HG02623 (cell line): ENCODE results near the gene M1AP.
"Not testable (repeated sequence)": the region's sequence is repeated elsewhere in the genome, so short reads cannot be mapped to it uniquely, and the experiment has no call there.

Source experiments
- ATAC-seq: cut with Tn5 transposase; IDR thresholded peaks from one replicate; pipeline ENCODE4 v1.9.1; 2021; ENCODE audit warnings: moderate library complexity; ENCODE audit not compliant: unreplicated experiment

M1AP gene

DNA sequence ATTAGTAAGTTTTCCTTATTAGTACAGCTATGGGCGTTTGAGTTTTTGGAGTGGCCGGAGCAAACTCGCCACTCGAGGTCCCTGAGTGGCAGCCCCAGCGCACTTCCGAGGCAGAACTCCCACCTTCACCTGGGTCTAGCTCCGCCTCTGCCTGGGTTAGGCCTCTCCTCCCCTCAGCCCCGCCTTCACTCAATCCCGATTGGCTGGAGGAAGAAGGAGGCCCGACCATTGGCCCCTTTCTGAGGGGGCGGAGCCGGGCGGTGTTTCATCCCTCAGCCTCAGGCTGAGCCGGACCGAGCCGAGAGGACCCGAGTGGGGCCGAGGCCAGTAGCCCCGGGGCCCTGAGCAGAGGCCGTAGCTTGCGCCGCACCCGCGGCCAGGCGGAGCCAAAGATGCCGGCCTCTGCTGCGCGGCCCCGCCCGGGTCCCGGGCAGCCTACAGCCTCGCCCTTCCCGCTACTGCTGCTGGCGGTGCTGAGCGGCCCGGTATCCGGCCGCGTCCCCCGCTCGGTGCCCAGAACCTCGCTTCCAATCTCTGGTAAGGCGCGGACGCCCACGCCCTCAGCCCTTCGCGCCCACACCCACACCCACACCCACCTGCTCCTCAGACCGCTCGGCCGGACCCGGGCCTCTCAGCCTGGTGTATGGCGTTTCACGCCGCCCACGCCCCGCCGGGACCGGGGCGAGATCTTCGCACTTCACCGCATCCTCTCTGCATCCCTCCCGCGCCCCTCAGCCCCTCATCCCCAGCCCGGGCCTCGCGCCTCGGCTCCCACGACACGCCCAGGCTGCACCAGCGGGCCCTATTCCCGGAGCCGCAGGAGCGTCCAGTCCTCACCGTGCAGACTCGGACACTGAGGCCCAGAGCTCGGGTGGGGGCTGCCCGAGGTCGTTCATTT, 6.1 kb upstream of the M1AP start, which contains the start of gene SEMA4F:
Gene SEMA4F, plus strand, starts transcription at position 263 of the 898 bp plus-strand sequence. Its CDS starts 130 bp downstream, at position 393.
- ATAC-seq: peak; percentile 100

- ATAC-seq: peak; percentile 18
These were observed 5.5 kb upstream of the M1AP start for GRCh38 chr2:74653589-74653984.

DNA sequence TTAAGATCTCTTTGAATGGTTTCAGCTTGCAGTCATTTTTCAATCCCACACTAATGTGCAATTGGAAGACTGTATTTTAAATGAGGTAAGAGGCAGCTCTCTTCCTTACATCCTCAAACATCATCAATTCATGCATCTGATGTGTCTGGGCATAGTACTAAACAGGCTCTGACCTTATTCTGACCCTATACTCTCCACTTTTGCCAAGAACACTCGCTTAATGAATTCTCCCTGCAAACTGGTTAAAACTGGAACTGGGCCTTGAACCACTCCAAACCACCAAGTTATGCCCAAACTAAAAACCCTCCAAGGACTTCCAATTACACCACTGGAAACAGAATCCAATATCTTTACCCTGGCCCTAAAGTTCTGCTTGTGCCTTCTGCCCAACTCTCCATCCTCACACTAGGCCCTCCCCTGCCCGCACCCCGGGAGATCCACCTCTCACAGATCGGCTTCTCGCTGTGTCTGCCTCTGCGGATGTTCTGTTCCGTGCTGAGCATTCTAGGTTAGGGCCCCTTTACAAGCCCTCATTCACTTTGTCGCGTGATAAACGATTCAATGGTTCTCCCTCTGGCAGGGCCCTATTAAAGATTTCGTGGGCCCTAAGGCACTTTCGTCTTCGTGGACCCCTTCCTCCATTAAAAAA, 1.2 kb downstream of the M1AP start:
- ATAC-seq: no peak

- ATAC-seq: no peak
These were observed 1.9 kb downstream of the M1AP start for GRCh38 chr2:74646201-74646600.

DNA sequence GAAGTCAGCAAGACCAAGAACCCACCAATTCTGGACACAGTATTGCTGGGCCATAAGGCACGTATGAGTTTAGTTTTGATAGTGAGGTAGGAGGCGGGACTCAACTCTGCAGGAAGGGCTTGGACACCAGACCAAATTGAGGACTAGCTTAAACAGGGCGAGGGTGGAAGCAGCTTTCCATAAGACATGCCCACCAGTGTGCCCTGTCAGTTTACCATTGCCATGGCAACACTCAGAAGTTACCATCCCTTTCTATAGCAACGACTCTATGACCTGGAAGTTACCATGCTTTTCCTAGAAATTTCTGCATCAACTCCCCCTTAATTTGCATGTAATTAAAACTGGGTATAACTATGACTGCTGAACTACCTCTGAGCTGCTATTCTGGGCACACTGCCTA, 2.8 kb downstream of the M1AP start:
- no peak for ATAC-seq

DNA sequence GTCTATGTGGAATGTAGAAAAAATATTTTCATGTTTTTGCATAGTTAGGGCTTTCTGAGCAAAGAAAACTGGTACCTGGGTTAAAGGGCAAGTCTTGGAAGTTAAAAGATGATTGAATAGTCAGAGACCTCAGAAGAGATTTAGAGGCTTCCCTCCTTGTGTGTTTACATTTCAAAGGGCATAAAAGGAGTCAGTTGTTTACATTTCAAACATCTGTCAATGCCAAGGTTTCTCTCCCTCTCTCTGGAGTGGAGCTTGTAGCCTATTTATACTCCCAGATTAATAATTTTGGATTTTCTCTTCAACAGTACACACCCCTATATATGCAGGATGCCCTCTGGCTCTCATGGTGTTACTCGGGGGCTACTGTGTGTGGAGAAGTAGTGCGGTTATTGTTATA, 8.6 kb downstream of the M1AP start:
- no peak for ATAC-seq

DNA sequence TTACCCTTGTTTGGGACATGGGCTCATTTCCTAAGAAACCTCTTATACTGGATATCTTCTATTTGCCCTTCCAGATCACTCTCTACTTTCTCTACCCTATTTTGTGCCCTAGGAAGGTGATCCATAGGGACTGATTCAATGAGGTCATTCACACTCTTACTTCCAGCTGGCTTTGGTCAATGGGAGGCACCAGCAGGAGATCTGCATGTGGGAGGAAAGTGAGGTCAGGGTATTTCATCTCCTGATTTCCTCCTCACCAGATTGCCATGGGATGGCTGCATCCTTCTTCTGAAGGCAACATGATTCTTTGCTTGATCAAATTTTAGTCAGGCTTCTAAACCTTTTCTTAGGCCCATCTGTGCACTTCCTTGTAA, 15.2 kb downstream of the M1AP start:
- no peak for ATAC-seq

- no peak for ATAC-seq
These were observed 15.8 kb downstream of the M1AP start for GRCh38 chr2:74632209-74632938.

GRCh38 chr2:74630454-74630853, 17.7 kb downstream of the M1AP start:
- ATAC-seq: not testable (repeated sequence)

- no peak for ATAC-seq
These were observed 19.5 kb downstream of the M1AP start for GRCh38 chr2:74628538-74629105.

GRCh38 chr2:74625658-74626425, 22.3 kb downstream of the M1AP start:
- no peak for ATAC-seq

DNA sequence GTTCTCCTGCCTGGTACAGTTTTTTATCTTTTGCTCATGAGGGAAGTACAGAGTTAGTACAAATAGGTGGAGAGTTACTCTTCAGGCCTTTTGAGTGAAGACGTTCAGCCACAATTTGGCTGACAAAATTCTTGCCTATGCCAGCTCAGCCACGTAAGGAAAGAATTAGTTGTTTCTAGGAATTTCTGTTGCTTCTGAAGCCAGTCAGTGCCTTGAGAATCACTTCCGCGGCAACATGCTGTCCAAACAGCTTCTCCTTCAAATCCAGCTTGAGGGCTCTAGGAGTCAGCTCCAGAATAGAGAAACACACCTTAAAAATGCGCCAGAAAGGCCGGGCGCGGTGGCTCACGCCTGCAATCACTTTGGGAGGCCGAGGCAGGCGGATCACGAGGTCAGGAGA, 27.5 kb downstream of the M1AP start:
- ATAC-seq: no peak

DNA sequence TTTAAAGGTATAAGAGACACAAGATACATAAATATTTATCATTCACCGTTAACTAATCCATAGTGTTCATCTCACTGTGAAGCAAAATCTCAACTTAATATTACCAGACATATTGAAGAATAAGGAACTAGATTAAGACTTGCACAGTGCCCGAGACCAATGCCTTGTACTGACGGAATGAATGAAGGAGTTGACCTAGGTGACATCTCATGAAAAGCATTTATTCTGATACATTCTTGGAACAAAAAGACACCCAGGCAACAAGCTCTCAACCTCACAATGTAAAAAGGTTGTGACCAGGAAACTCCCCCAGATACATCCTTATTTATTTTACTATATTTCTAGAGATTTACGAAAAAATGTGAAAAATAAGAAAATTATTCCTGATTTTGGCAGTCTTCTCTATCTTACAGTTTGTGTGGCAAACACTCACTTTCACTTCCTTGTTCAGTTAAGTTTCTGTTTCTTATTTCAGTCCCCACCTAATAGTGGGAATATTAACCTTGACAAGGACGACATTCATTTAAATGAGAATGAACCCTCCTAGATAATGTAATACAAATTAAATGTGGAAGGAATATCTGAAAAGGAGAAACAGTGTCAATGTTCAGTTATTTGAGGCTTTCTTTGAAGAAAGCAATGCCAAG, 28.4 kb downstream of the M1AP start:
- no peak for ATAC-seq

DNA sequence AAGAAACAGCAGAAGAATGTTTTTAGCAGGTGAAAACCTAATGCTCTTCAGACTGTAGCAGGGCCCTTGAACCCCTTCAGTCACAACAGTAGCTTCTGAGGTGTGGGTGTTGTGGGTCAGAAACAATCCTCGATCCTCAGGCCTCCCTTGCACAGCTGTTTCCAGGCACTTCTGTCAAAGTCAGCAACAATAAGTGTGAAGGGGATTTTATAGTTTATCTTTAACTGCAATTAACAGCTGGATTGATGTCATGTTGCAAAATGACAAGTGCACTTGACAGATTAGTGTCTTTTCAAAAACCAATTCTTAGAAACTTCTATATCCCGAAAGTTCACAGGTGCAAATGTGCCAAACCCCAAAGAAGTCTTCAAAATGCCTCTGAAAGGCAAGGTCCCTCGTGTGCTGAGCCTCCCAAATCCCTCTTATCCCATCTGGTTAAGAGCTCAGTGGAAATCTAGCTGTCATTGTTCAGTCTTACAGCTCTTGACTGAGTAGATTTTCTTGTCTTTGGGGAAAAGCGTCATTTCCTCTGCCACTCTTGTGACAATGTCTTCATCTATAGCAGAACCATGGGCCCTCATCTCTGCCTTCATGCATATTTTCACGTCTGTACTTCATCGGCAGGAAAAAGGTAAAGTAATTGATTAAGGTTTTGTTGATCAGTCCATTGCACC, 29.6 kb downstream of the M1AP start:
- ATAC-seq: no peak

GRCh38 chr2:74617122-74617521, 31.0 kb downstream of the M1AP start:
- no peak for ATAC-seq

- ATAC-seq: no peak
These were observed 41.2 kb downstream of the M1AP start for GRCh38 chr2:74606927-74607326.

DNA sequence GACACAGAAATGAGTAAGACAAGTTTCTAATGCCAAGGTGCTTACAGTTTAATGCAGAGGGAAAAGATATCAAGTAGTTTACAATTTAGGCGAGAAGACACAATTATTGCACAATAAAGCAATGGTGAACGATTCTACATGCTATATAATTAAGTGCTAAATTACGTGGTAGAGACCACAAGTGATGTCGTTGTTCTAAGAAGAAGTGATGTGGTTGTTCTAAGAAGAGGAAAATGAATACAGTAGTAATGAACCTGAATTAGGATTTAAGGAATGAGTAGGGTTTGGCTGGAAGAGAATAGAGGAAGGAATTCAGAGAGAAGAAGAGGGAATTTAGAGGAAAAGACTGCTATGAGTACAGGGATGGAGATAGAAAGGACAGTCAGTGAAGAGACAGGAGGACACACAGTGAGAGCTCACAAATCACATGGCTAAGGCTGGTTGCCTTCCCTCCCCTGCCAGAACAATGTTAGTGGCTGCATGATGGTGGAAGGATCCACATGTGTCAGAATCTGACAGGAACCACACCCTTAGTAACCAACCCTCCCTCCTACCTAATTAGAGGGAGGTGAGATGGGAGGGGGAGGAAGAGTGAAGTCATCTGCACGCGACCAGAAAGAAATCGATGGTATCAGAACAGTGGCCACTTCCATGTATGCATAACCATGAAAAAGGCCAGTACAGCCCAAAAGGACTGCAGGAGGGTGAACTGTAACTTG, 44.7 kb downstream of the M1AP start:
- no peak for ATAC-seq

DNA sequence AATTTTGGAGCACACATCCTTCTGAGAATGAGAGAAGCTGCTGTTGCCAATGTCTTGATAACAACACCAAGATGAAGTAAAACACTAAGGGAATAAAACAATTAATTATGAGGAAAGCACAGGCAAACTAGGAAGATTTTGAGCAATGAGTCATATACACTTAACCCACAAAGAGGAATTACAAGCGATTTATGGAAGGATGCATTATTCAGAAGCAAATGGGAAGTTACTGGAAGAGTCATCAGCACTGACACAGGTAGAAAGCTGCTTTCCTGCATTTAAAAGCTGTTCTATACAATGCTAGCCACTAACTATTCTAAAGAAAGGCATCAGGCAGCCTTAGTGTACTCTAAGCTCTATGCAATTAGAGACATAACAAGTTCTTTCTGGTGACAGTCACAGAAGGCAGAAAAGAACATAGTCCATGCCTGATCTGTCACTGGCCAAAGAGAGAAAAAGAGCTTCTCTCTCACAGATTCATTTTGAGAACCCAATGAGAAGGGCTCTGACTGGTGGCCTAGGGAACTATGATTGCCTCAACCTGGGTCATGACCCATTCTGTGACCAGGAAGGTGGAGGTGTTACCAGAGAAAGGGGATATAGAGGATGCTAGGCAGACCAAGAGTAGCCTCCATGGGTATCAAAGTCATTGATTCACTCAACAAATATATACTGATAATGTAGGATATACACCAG, 45.4 kb downstream of the M1AP start:
- ATAC-seq: no peak
